Stimulated activated CD4-positive, alpha-beta T cell treated with anti-CD3 and anti-CD28 coated beads, Interleukin-2, amount 100 ng/mL, for 48 hours (primary cell): ENCODE results near the gene SELENOI.
"Not testable (repeated sequence)": the region's sequence is repeated elsewhere in the genome, so short reads cannot be mapped to it uniquely, and the experiment has no call there.

Experiments used
- DNase-seq, 2 donors: peaks; one replicate each; pipeline ENCODE4 v3.0.0-alpha.2; 2020

The SELENOI gene

GRCh38 chr2:26345545-26346453 is at the start of gene SELENOI:
Gene SELENOI (plus strand): TSS chr2:26346143. CDS start chr2:26346233, 90 bp downstream.
- peak; percentile 99 for DNase-seq

- no peak for DNase-seq
Measured at GRCh38 chr2:26297061-26297460, 48.9 kb upstream of the SELENOI start.

- no peak for DNase-seq
Measured at GRCh38 chr2:26298286-26298637, 47.7 kb upstream of the SELENOI start.

GRCh38 chr2:26298638-26299393 is 47.1 kb upstream of the SELENOI start:
- peak; percentile 14 to 18 for DNase-seq

- no peak for DNase-seq
Measured at GRCh38 chr2:26299471-26300101, 46.4 kb upstream of the SELENOI start.

GRCh38 chr2:26300234-26300925 is 45.6 kb upstream of the SELENOI start:
- peak in 1 of 2 donors; percentile 12 for DNase-seq

- DNase-seq = no peak
Measured at GRCh38 chr2:26302846-26303245, 43.1 kb upstream of the SELENOI start.

GRCh38 chr2:26305094-26305493 is 40.8 kb upstream of the SELENOI start:
- DNase-seq = not testable (repeated sequence)

GRCh38 chr2:26305540-26305939 is 40.4 kb upstream of the SELENOI start:
- DNase-seq = no peak

GRCh38 chr2:26309921-26310320 is 36.0 kb upstream of the SELENOI start:
- no peak for DNase-seq

- no peak for DNase-seq
Measured at GRCh38 chr2:26312471-26312870, 33.5 kb upstream of the SELENOI start.

- DNase-seq = no peak
Measured at GRCh38 chr2:26313446-26313845, 32.5 kb upstream of the SELENOI start.

GRCh38 chr2:26314243-26314642 is 31.7 kb upstream of the SELENOI start:
- DNase-seq = no peak

- no peak for DNase-seq
Measured at GRCh38 chr2:26316041-26316440, 29.9 kb upstream of the SELENOI start.

- no peak for DNase-seq
Measured at GRCh38 chr2:26316845-26317244, 29.1 kb upstream of the SELENOI start.

GRCh38 chr2:26317377-26318105 is 28.4 kb upstream of the SELENOI start:
- no peak for DNase-seq

GRCh38 chr2:26318950-26319349 is 27.0 kb upstream of the SELENOI start:
- DNase-seq = no peak

GRCh38 chr2:26324479-26324878 is 21.5 kb upstream of the SELENOI start:
- not testable (repeated sequence) for DNase-seq

GRCh38 chr2:26324903-26325302 is 21.0 kb upstream of the SELENOI start:
- DNase-seq = no peak

GRCh38 chr2:26325851-26326250 is 20.1 kb upstream of the SELENOI start:
- DNase-seq = no peak

GRCh38 chr2:26326514-26326913 is 19.4 kb upstream of the SELENOI start:
- DNase-seq = no peak
